IPS DF 6.9 (cell line): ENCODE results near the gene UBL4A.
A peak's percentile ranks its signal among the peaks of the same experiment; 100 is the strongest.

ENCODE experiments used
- DNase-seq: peaks from one replicate; pipeline ENCODE4 v3.0.0-alpha.2; 2013; ENCODE audit warnings: low read depth, low spot score
- H3K27ac ChIP-seq: one replicate; pipeline ENCODE4 v1.5.1; 2013; ENCODE audit warnings: low read length, control low read depth
- H3K27me3 ChIP-seq: 2 replicates; pipeline ENCODE4 v1.6.1; 2013; ENCODE audit warnings: mild to moderate bottlenecking, low read length; ENCODE audit not compliant: control insufficient read depth, insufficient read depth
- H3K36me3 ChIP-seq: 2 replicates; pipeline ENCODE4 v1.6.1; 2013; ENCODE audit warnings: low read length; ENCODE audit not compliant: control insufficient read depth, insufficient read depth
- H3K4me1 ChIP-seq: 2 replicates; pipeline ENCODE4 v1.6.1; 2013; ENCODE audit warnings: low read length; ENCODE audit not compliant: control insufficient read depth, insufficient read depth
- H3K4me3 ChIP-seq: 2 replicates; pipeline ENCODE4 v1.5.1; 2013; ENCODE audit warnings: mild to moderate bottlenecking, low read length
- H3K9me3 ChIP-seq: 2 replicates; pipeline ENCODE4 v1.6.1; 2013; ENCODE audit warnings: low read length, inconsistent platforms; ENCODE audit not compliant: control insufficient read depth, insufficient read depth
- WGBS: extraction: QIAGEN DNeasy Blood & Tissue Kit; methylation state at CpG from one replicate; pipeline ENCODE4 v1.1.7; 2013; ENCODE audit warnings: mixed read lengths, missing lambda C conversion rate; ENCODE audit not compliant: insufficient read length, insufficient coverage; 5-methylcytosine and 5-hydroxymethylcytosine counted together

The UBL4A gene

DNA sequence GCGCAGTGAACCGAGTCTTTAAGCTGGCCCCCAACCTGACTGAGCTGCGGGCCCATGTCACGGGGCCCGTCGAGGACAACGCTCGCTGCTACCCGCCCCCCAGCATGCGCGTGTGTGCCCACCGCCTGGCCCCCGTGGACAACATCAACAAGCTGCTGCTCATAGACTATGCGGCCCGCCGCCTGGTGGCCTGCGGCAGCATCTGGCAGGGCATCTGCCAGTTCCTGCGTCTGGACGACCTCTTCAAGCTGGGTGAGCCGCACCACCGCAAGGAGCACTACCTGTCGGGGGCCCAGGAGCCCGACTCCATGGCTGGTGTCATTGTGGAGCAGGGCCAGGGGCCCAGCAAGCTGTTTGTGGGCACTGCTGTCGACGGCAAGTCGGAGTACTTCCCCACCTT, 26.1 kb downstream of the UBL4A start:
- Histone ChIP-seq H3K9me3 (no peaks in the 10 kb centered on the region), H3K36me3 (no peaks in the 10 kb centered on the region; the same call in 1 of the 2 replicates), H3K4me1 (peaks cover 1% of the 10 kb centered on the region; the same call in 1 of the 2 replicates), H3K27me3 (no peaks in the 10 kb centered on the region), H3K27ac (no peak overlapping the region), H3K4me3 (no peak overlapping the region)
- DNase-seq: no peak
- WGBS: no CpG with 5 or more reads among the region's 26 CpGs

DNA sequence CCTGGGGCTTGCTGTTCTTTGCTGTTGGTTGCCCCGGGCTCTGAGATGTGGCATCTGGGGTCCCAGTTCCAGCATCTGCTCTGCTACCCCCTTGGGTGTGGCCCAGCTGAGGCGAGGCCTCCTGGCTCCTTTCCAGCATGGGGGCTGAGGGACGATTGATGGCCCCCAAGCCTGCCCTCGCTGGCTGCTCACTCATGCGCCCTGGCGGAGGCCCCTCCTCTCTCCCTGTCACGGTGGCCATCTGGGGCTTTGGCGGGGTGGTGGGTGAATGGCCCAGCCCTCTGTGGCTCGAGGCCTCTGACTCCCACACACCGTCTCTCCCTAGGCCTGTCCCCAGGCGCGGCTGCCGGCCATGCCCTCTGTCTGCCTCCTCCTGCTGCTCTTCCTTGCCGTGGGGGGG, 26.6 kb downstream of the UBL4A start:
- H3K36me3 ChIP-seq: no peaks in the 10 kb centered on the region; the same call in 1 of the 2 replicates
- no peaks in the 10 kb centered on the region for H3K9me3 ChIP-seq
- no peak overlapping the region for H3K27ac ChIP-seq
- peaks cover 1% of the 10 kb centered on the region; the same call in 1 of the 2 replicates for H3K4me1 ChIP-seq
- H3K27me3 ChIP-seq: no peaks in the 10 kb centered on the region
- H3K4me3 ChIP-seq: no peak overlapping the region
- no peak for DNase-seq
- WGBS: no CpG with 5 or more reads among the region's 14 CpGs

DNA sequence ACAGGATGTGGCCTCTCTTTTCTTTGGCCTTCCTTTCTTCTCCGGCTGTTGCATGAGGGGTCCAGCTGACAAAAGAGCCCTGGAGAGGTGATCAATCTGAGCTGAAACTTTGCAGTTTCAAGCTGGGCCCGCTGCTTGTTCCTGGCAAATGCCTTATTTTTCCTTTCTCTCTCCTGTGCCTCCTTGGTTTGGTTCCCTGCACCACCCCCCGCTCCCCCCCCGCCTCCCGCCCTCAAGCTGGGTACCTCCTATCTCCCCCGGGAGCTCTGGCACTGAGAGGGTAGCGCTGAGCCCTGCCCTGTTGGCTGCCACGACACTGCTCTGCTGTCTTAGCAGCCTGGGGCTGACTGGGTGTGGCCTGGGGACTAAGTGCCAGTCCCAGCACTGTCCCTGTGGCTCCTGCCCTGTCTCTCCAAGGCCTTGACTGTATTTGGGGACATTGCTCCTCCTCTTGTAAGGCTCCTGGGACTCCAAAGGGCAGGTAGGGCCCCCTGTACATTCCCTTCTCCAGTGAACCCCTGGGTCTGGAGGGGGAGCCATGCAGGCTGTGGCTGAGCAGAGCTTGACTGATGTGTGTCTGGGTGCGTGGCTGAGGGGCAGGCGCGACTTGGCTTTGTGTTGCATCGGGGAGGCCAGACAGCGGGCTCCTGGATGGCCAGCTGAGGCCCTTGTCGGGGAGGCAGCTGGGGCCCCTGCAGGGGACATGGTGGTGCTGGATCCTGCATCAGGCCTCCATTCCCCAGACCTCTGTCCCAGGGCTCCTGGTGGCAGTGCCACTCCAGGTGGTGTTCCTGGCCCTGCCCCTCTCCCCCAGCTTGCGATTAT, 27.2 kb downstream of the UBL4A start:
- WGBS: no CpG with 5 or more reads among the region's 15 CpGs
- H3K27me3 ChIP-seq: no peaks in the 10 kb centered on the region
- H3K4me3 ChIP-seq: peak overlapping the region; percentile 55; the same call in 1 of the 2 replicates
- H3K4me1 ChIP-seq: peaks cover 1% of the 10 kb centered on the region; the same call in 1 of the 2 replicates
- H3K27ac ChIP-seq: no peak overlapping the region
- no peak for DNase-seq
- no peaks in the 10 kb centered on the region for H3K9me3 ChIP-seq
- no peaks in the 10 kb centered on the region; the same call in 1 of the 2 replicates for H3K36me3 ChIP-seq

DNA sequence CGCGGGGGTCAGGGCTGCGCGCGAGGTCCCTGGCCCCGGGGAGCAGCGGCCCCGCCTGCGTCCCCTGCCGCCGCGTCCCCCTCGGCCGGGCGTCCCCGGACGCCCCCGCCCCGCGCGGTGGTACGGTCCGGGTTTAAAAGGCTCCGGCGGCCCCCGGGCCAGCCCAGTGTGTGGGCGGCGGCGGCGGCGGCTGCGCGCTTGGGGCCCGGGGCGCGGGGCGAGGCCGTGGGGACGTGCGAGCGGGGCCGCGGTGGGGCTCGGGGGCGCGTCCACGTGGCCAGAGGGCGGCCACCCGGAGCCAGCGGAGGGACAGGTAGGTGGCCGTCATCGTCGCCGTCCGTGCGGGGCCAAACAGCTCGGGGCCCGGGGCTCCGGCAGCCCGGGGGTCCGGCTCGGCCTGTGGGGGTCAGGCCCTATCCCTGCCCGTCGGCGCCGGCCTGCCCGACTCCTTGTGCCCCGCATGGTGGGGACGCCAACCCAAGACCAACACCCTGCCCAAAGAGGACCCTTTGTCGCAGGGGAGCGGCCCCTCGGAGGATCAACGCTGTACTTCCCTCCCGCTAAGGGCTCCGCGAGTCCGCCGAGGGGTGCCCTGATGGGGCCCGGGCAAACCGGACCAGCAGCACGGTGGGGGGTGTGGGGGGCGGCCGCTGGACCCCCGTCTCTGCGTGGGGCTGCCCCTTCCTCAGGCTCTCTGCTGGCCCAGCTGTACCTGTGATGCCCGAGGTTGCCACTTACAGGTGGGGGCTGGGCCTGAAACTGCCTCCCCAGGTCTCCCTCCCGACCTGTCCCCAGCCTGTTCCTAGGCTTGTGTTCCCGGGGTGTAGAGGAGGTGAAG, 28.1 kb downstream of the UBL4A start, which contains the start of gene PLXNA3:
TSS of gene PLXNA3 (plus strand) at position 166 of the 838 bp plus-strand sequence. CDS start 1,903 bp downstream, outside the sequence.
- peaks cover 1% of the 10 kb centered on the region; the same call in 1 of the 2 replicates for H3K4me1 ChIP-seq
- WGBS: no CpG with 5 or more reads among the region's 88 CpGs
- no peak within 1 kb of the TSS for H3K27ac ChIP-seq
- DNase-seq: no peak
- no peaks in the 10 kb centered on the region; the same call in 1 of the 2 replicates for H3K36me3 ChIP-seq
- no peaks in the 10 kb centered on the region for H3K9me3 ChIP-seq
- peak within 1 kb of the TSS; percentile 55 for H3K4me3 ChIP-seq
- no peaks in the 10 kb centered on the region for H3K27me3 ChIP-seq

DNA sequence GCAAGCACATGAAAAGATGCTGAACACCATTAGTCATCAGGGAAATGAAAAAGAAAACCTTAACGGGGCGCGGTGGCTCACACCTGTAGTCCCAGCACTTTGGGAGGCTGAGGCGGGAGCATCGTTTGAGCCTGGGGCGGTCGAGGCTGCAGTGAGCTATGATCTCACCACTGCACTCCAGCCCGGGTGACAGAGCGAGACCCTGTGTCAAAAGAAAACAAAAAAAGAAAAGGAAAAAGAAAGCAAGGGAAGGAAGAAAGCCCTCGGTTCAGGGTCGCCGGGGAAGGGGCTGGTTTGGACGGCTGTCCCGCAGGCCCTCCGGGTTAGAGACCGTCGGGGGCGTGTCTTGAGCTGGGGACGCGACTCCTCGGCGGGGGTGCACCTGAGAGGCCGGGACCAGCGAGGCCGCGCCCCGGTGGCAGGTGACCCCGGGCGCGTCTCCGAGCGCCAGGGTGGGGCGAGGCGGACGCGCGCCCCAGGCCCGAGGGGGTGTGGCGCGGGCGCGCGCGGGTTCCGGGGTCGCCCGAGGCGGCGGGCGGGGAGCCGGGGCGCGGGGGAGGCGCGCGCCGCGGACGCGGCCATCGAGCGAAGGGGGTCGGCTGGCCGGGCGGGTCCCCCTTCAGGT, 28.8 kb downstream of the UBL4A start:
- Histone ChIP-seq H3K27ac (no peak overlapping the region), H3K9me3 (no peaks in the 10 kb centered on the region), H3K4me1 (peaks cover 1% of the 10 kb centered on the region; the same call in 1 of the 2 replicates), H3K4me3 (peak overlapping the region; percentile 55; the same call in 1 of the 2 replicates), H3K36me3 (no peaks in the 10 kb centered on the region; the same call in 1 of the 2 replicates), H3K27me3 (no peaks in the 10 kb centered on the region)
- WGBS: no CpG with 5 or more reads among the region's 65 CpGs
- DNase-seq: no peak

DNA sequence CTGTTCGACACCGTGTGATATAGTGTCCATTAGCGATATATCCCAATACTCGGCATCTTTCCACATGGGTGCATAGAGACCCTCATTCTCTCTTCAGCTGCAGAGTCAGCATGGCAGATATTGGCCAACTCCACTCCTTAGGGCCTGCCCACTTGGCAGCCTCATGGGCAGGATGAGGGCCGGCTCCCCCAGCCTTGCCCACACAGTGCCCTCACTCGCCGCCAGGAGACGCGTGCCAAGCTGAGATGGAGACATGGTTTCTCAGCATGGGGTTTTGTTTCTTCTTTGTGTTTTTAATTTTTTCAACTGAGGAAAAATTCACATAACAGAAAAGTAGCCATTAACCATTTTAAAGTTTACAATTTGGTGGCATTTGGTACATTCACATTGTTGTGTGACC, 33.6 kb downstream of the UBL4A start:
- Histone ChIP-seq H3K4me3 (no peak overlapping the region), H3K36me3 (peaks cover 13% of the 10 kb centered on the region), H3K27me3 (no peaks in the 10 kb centered on the region), H3K9me3 (no peaks in the 10 kb centered on the region), H3K27ac (no peak overlapping the region), H3K4me1 (no peaks in the 10 kb centered on the region)
- WGBS: no CpG with 5 or more reads among the region's 9 CpGs
- no peak for DNase-seq

DNA sequence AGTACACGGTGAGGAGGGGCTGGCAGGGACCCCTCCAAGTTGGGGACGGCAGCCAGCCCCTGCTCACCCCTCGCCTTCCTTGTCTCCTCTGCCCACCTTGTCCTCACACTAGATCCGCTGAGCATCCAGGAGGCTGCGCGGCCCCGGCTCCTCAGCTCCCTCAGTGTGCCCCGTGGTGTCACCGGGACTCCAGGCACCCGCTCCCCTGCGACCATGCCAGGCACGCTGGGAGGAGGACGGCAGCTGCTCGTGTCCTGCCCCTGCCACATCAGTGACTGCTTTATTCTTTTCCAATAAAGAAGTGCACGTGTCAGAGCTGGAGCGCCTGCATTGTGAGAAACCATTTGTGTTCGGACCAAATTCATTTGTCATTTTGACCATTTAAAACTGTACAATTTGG, 36.1 kb downstream of the UBL4A start:
- Histone ChIP-seq H3K4me1 (no peaks in the 10 kb centered on the region), H3K36me3 (peaks cover 15% of the 10 kb centered on the region), H3K4me3 (no peak overlapping the region), H3K9me3 (no peaks in the 10 kb centered on the region), H3K27ac (no peak overlapping the region), H3K27me3 (no peaks in the 10 kb centered on the region)
- WGBS: no CpG with 5 or more reads among the region's 17 CpGs
- no peak for DNase-seq

DNA sequence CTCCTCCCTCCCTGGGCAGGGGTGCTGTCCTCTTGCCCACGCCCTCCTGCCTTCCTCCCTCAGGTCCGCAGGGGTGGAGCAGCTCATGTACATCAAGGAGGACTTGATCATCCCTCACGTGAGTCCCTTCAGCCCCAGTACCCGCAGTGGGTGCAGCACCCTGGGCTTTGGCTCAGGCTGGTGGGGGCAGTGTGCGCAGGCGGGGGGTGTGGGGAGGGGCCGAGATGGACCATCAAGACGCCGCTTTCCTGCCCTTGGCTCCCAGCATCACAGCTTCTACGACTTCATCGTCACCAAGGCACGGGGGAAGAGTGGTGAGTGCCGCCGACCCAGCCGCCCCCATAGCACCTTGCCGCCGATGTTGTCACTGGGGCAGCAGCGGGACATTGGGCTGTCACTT, 36.8 kb downstream of the UBL4A start:
- Histone ChIP-seq H3K4me1 (peaks cover 2% of the 10 kb centered on the region; the same call in 1 of the 2 replicates), H3K27ac (no peak overlapping the region), H3K27me3 (no peaks in the 10 kb centered on the region), H3K9me3 (no peaks in the 10 kb centered on the region), H3K36me3 (peaks cover 15% of the 10 kb centered on the region), H3K4me3 (no peak overlapping the region)
- no peak for DNase-seq
- WGBS: no CpG with 5 or more reads among the region's 18 CpGs

DNA sequence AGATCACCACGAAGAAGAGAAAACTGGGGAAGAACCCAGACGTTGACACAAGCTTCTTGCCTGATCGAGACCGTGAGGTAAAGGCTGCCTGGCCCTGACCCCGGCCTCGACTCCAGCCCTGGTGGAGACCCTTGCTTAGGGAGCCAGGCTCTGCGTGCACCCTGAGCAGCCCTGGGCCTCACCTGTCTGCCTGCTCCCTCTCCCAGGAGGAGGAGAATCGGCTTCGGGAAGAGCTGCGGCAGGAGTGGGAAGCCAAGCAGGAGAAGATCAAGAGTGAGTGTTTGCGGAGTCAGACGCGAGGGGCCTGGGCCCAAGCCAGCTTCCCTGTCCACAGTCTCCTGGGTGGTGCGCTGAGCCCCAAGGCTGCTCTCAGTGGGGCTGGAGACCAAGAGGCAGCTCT, 37.9 kb downstream of the UBL4A start:
- no peak for DNase-seq
- no CpG with 5 or more reads among the region's 14 CpGs for WGBS
- Histone ChIP-seq H3K4me3 (no peak overlapping the region), H3K4me1 (peaks cover 2% of the 10 kb centered on the region; the same call in 1 of the 2 replicates), H3K27me3 (no peaks in the 10 kb centered on the region), H3K9me3 (no peaks in the 10 kb centered on the region), H3K36me3 (peaks cover 15% of the 10 kb centered on the region), H3K27ac (no peak overlapping the region)

DNA sequence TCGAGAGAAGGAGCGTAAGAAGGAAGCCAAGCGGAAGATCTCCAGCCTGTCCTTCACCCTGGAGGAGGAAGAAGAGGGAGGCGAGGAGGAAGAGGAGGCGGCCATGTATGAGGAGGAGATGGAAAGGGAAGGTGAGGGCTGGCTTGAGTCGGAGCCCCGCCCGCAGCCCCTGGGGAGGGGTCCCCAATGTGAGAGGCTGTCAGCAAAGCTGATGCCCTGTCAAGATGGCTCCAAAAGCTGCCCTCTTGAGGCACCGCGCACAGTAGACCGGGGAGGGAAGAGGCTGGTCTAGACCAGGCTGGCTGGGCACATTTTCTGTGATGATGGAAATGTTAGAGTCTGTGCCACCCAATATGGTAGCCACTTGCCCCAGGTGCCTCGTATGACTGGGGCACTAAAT, 40.0 kb downstream of the UBL4A start:
- no peak overlapping the region for H3K27ac ChIP-seq
- no CpG with 5 or more reads among the region's 12 CpGs for WGBS
- H3K36me3 ChIP-seq: peaks cover 25% of the 10 kb centered on the region
- DNase-seq: no peak
- H3K9me3 ChIP-seq: no peaks in the 10 kb centered on the region
- no peak overlapping the region for H3K4me3 ChIP-seq
- H3K27me3 ChIP-seq: no peaks in the 10 kb centered on the region
- H3K4me1 ChIP-seq: peaks cover 2% of the 10 kb centered on the region; the same call in 1 of the 2 replicates
